ENCODE data around the gene BDKRB2. TPM values are rescaled to one million over a fixed set of nuclear protein-coding genes. Genes with fewer than 3 reads are reported as not detected.

Gene BDKRB2
- total RNA-seq, 1 donor from 2014 or later: 23.3 TPM

GRCh38 chr14:96177766-96178375, 26.8 kb upstream of the BDKRB2 start:
- intact Hi-C loops (cut with DNase I): no loop called here
- no peak for DNase-seq (ENCODE audit: extremely low spot score in 2 of 2)

GRCh38 chr14:96178461-96179321, 25.9 kb upstream of the BDKRB2 start:
- Histone ChIP-seq H3K4me1 (peaks cover 42% of the 10 kb centered on the region), H3K27me3 (no peaks in the 10 kb centered on the region), H3K36me3 (no peaks in the 10 kb centered on the region), H3K4me3 (no peak overlapping the region), H3K9me3 (no peaks in the 10 kb centered on the region), H3K27ac (peak overlapping the region; percentile 75)
- DNase-seq (ENCODE audit: extremely low spot score in 2 of 2): no peak
- TF ChIP-seq POLR2A (IDR thresholded peaks at IDR 0.05) (no peak), CTCF (IDR thresholded peaks at IDR 0.05) (no peak), POLR2AphosphoS5 (IDR thresholded peaks at IDR 0.05; ENCODE audit: insufficient read depth in 1 of 2, low read depth in 1 of 2) (no peak)
- intact Hi-C loops (cut with DNase I): no loop called here

More at GRCh38 chr14:96177766-96178375, 26.8 kb upstream of the BDKRB2 start:
- H3K27ac ChIP-seq: peak overlapping the region; percentile 75
- no peaks in the 10 kb centered on the region for H3K27me3 ChIP-seq
- H3K4me1 ChIP-seq: peaks cover 39% of the 10 kb centered on the region
- H3K9me3 ChIP-seq: no peaks in the 10 kb centered on the region
- no peak overlapping the region for H3K4me3 ChIP-seq
- TF ChIP-seq CTCF (IDR thresholded peaks at IDR 0.05) (no peak), POLR2AphosphoS5 (IDR thresholded peaks at IDR 0.05; ENCODE audit: insufficient read depth in 1 of 2, low read depth in 1 of 2) (peak in 1 of 2 donors; percentile 77)
- H3K36me3 ChIP-seq: no peaks in the 10 kb centered on the region

GRCh38 chr14:96180043-96180874, 24.4 kb upstream of the BDKRB2 start:
- no peak for TF ChIP-seq POLR2A (IDR thresholded peaks at IDR 0.05)
- no peak for TF ChIP-seq POLR2AphosphoS5 (IDR thresholded peaks at IDR 0.05; ENCODE audit: insufficient read depth in 1 of 2, low read depth in 1 of 2)
- no peaks in the 10 kb centered on the region for H3K27me3 ChIP-seq
- no peak for DNase-seq (ENCODE audit: extremely low spot score in 2 of 2)
- H3K27ac ChIP-seq: peak overlapping the region; percentile 75
- H3K9me3 ChIP-seq: no peaks in the 10 kb centered on the region
- peaks cover 50% of the 10 kb centered on the region for H3K4me1 ChIP-seq
- no peaks in the 10 kb centered on the region for H3K36me3 ChIP-seq
- intact Hi-C loops (cut with DNase I): no loop called here
- no peak overlapping the region for H3K4me3 ChIP-seq

GRCh38 chr14:96181186-96182056, 23.2 kb upstream of the BDKRB2 start:
- no peak for TF ChIP-seq POLR2AphosphoS5 (IDR thresholded peaks at IDR 0.05; ENCODE audit: insufficient read depth in 1 of 2, low read depth in 1 of 2)
- no peak for TF ChIP-seq CTCF (IDR thresholded peaks at IDR 0.05)
- TF ChIP-seq POLR2A (IDR thresholded peaks at IDR 0.05): no peak
- intact Hi-C loops (cut with DNase I): no loop called here

More at GRCh38 chr14:96181186-96182056, 23.2 kb upstream of the BDKRB2 start:
- Histone ChIP-seq H3K9me3 (no peaks in the 10 kb centered on the region), H3K4me1 (peaks cover 40% of the 10 kb centered on the region), H3K27me3 (no peaks in the 10 kb centered on the region), H3K27ac (peak overlapping the region; percentile 33), H3K4me3 (no peak overlapping the region), H3K36me3 (no peaks in the 10 kb centered on the region)
- DNase-seq (ENCODE audit: extremely low spot score in 2 of 2): no peak

All from vagina (tissue), 2 donors.